MM.1S (cell line): ENCODE measurements around the gene AMPH.

Experiments used
- DNase-seq: peaks from one replicate; pipeline ENCODE4 v3.0.0-alpha.2; 2015
- H2AFZ ChIP-seq: fragments of 300-600 bp; sonication (generic); 2 replicates; pipeline ENCODE4 v1.6.0; 2016; ENCODE audit warnings: antibody characterized with exemption, low read length
- H3F3A ChIP-seq: fragments of 300-600 bp; sonication (generic); 2 replicates; pipeline ENCODE4 v1.6.1; 2016; ENCODE audit warnings: mild to moderate bottlenecking, antibody characterized with exemption, low read length, moderate library complexity, mixed read lengths; ENCODE audit not compliant: insufficient read depth
- H3K27ac ChIP-seq: fragments of 300-600 bp; sonication (generic); 2 replicates; pipeline ENCODE4 v1.5.1; 2016; ENCODE audit warnings: mild to moderate bottlenecking, low read length
- H3K27me3 ChIP-seq: fragments of 300-600 bp; sonication (generic); replicated peaks from 2 replicates; pipeline ENCODE4 v1.6.0; 2016; ENCODE audit warnings: low read length; ENCODE audit not compliant: insufficient read depth
- H3K36me3 ChIP-seq: fragments of 300-600 bp; sonication (generic); replicated peaks from 2 replicates; pipeline ENCODE4 v1.6.1; 2016; ENCODE audit warnings: mild to moderate bottlenecking, low read length, mixed read lengths; ENCODE audit not compliant: insufficient read depth
- H3K4me1 ChIP-seq: fragments of 300-600 bp; sonication (generic); 2 replicates; pipeline ENCODE4 v1.6.1; 2016; ENCODE audit warnings: low read length, mixed read lengths
- H3K4me2 ChIP-seq: fragments of 300-600 bp; sonication (generic); 2 replicates; pipeline ENCODE4 v1.6.0; 2016; ENCODE audit warnings: low read depth, low read length
- H3K4me3 ChIP-seq: fragments of 300-600 bp; sonication (generic); 2 replicates; pipeline ENCODE4 v1.5.1; 2016; ENCODE audit warnings: low read length, mixed read lengths
- H3K79me2 ChIP-seq: fragments of 300-600 bp; sonication (generic); 2 replicates; pipeline ENCODE4 v1.6.1; 2016; ENCODE audit warnings: mixed run types, low read length, mixed read lengths
- H3K9ac ChIP-seq: fragments of 300-600 bp; sonication (generic); 2 replicates; pipeline ENCODE4 v1.6.1; 2016; ENCODE audit warnings: low read length, mixed read lengths
- H3K9me2 ChIP-seq: fragments of 300-600 bp; sonication (generic); replicated peaks from 2 replicates; pipeline ENCODE4 v1.6.1; 2016; ENCODE audit warnings: mild to moderate bottlenecking, low read length, mixed read lengths; ENCODE audit not compliant: insufficient read depth
- H3K9me3 ChIP-seq: fragments of 300-600 bp; sonication (generic); replicated peaks from 2 replicates; pipeline ENCODE4 v1.6.1; 2016; ENCODE audit warnings: mild to moderate bottlenecking, low read length, mixed read lengths; ENCODE audit not compliant: insufficient read depth
- H4K20me1 ChIP-seq: fragments of 300-600 bp; sonication (generic); 2 replicates; pipeline ENCODE4 v1.6.1; 2016; ENCODE audit warnings: mild to moderate bottlenecking, low read length, moderate library complexity, mixed read lengths; ENCODE audit not compliant: insufficient read depth
- CTCF ChIP-seq: fragments of 300-600 bp; sonication (generic); IDR thresholded peaks from 2 replicates; pipeline ENCODE4 v1.5.1; 2016; ENCODE audit warnings: antibody characterized with exemption, low read length, mixed read lengths
- EZH2 ChIP-seq: fragments of 300-600 bp; sonication (generic); optimal IDR thresholded peaks from 2 replicates; pipeline ENCODE3; 2017; ENCODE audit warnings: low read depth, mild to moderate bottlenecking, antibody characterized with exemption, low read length, mixed read lengths
- EZH2phosphoT487 ChIP-seq: fragments of 300-600 bp; sonication (generic); IDR thresholded peaks from 2 replicates; pipeline ENCODE4 v1.6.1; 2018; ENCODE audit warnings: antibody characterized with exemption, low read length

The AMPH gene

GRCh38 chr7:38677981-38678697 is 47.0 kb upstream of the AMPH start:
- Histone ChIP-seq H4K20me1 (no peaks in the 10 kb centered on the region), H3K4me2 (no peak overlapping the region)

GRCh38 chr7:38675494-38676106 is 44.4 kb upstream of the AMPH start:
- Histone ChIP-seq H3K4me3 (no peak overlapping the region), H3K27me3 (no peaks in the 10 kb centered on the region), H3F3A (no peaks in the 10 kb centered on the region), H3K4me1 (peaks cover 11% of the 10 kb centered on the region; the same call in 1 of the 2 replicates), H3K36me3 (no peaks in the 10 kb centered on the region), H3K79me2 (no peaks in the 10 kb centered on the region), H3K9me3 (no peaks in the 10 kb centered on the region), H3K9ac (no peak overlapping the region), H3K27ac (no peak overlapping the region), H4K20me1 (no peaks in the 10 kb centered on the region), H2AFZ (no peak overlapping the region), H3K9me2 (no peaks in the 10 kb centered on the region), H3K4me2 (no peak overlapping the region)
- DNase-seq, result no peak
- no peak for TF ChIP-seq EZH2
- TF ChIP-seq EZH2phosphoT487, result no peak
- no peak for TF ChIP-seq CTCF

More at GRCh38 chr7:38677981-38678697, 47.0 kb upstream of the AMPH start:
- DNase-seq, result no peak
- Histone ChIP-seq H3K9ac (no peak overlapping the region), H2AFZ (no peak overlapping the region), H3K27ac (no peak overlapping the region), H3K4me3 (no peak overlapping the region), H3K9me3 (no peaks in the 10 kb centered on the region), H3K4me1 (no peaks in the 10 kb centered on the region), H3K9me2 (no peaks in the 10 kb centered on the region), H3K36me3 (no peaks in the 10 kb centered on the region), H3K27me3 (no peaks in the 10 kb centered on the region), H3K79me2 (no peaks in the 10 kb centered on the region), H3F3A (no peaks in the 10 kb centered on the region)
- TF ChIP-seq EZH2 (no peak), CTCF (no peak), EZH2phosphoT487 (no peak)

GRCh38 chr7:38674513-38674912 is 43.3 kb upstream of the AMPH start:
- Histone ChIP-seq H3K9me3 (no peaks in the 10 kb centered on the region), H3K27ac (no peak overlapping the region), H3K9ac (no peak overlapping the region), H4K20me1 (no peaks in the 10 kb centered on the region), H3F3A (no peaks in the 10 kb centered on the region), H3K27me3 (no peaks in the 10 kb centered on the region), H3K9me2 (no peaks in the 10 kb centered on the region), H3K4me3 (no peak overlapping the region), H3K4me1 (peaks cover 11% of the 10 kb centered on the region; the same call in 1 of the 2 replicates), H3K4me2 (no peak overlapping the region), H3K36me3 (no peaks in the 10 kb centered on the region), H2AFZ (no peak overlapping the region), H3K79me2 (no peaks in the 10 kb centered on the region)
- no peak for DNase-seq
- TF ChIP-seq EZH2 (no peak), EZH2phosphoT487 (no peak), CTCF (no peak)
